Mesodermal cell (in vitro differentiated cells): ENCODE data around the gene MED27.

Source experiments
- H3K27ac ChIP-seq: 2 replicates; pipeline ENCODE4 v1.7.0; 2013; ENCODE audit warnings: mild to moderate bottlenecking, low read depth, low read length, moderate library complexity; ENCODE audit not compliant: severe bottlenecking
- H3K36me3 ChIP-seq: 2 replicates; pipeline ENCODE4 v1.7.1; 2013; ENCODE audit warnings: mild to moderate bottlenecking, low read length, moderate library complexity; ENCODE audit not compliant: control insufficient read depth, insufficient read depth
- H3K4me1 ChIP-seq: one replicate; pipeline ENCODE4 v1.7.1; 2013; ENCODE audit warnings: mild to moderate bottlenecking, low read length; ENCODE audit not compliant: insufficient read depth, control insufficient read depth, poor library complexity, severe bottlenecking
- H3K4me3 ChIP-seq: 2 replicates; pipeline ENCODE4 v1.7.0; 2013; ENCODE audit warnings: low read length, control low read depth, mild to moderate bottlenecking; ENCODE audit not compliant: insufficient read depth, poor library complexity, severe bottlenecking; ENCODE audit errors: extremely low read depth
- H3K9me3 ChIP-seq: 2 replicates; pipeline ENCODE4 v1.7.1; 2013; ENCODE audit warnings: mild to moderate bottlenecking, low read length, moderate library complexity; ENCODE audit not compliant: control insufficient read depth
- WGBS, 2 experiments: methylation state at CpG; one replicate each; pipeline ENCODE4 v1.1.5; 2013; ENCODE audit warnings: missing lambda C conversion rate in 2 of 2; ENCODE audit not compliant: insufficient coverage in 2 of 2; 5-methylcytosine and 5-hydroxymethylcytosine counted together

The MED27 gene

DNA sequence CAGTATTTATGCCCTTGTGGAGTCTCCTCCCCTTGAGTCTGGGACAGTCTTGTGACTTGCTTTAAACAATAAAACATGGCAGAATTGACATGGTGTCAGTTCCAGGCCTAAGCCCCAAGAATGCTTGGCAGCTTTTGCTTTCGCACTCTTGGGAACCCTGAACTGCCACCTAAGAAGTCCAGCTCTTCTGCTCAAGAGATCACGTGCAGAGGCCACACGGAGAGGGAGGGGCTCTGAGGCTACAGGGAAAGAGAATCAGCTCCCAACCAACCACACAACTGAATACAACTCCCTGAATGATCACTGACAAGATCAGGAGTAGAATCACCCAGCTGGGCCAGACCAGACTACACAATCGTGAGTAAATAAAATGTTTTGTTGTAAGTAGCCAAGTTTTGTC, 97.6 kb downstream of the MED27 start:
- H3K4me1 ChIP-seq: no peaks in the 10 kb centered on the region
- no peak overlapping the region for H3K4me3 ChIP-seq
- peaks cover 5% of the 10 kb centered on the region for H3K36me3 ChIP-seq
- H3K9me3 ChIP-seq: no peaks in the 10 kb centered on the region
- WGBS, 2 experiments: 92 to 100% methylated on average over 1 to 2 of the region's 4 CpGs
- no peak overlapping the region for H3K27ac ChIP-seq

DNA sequence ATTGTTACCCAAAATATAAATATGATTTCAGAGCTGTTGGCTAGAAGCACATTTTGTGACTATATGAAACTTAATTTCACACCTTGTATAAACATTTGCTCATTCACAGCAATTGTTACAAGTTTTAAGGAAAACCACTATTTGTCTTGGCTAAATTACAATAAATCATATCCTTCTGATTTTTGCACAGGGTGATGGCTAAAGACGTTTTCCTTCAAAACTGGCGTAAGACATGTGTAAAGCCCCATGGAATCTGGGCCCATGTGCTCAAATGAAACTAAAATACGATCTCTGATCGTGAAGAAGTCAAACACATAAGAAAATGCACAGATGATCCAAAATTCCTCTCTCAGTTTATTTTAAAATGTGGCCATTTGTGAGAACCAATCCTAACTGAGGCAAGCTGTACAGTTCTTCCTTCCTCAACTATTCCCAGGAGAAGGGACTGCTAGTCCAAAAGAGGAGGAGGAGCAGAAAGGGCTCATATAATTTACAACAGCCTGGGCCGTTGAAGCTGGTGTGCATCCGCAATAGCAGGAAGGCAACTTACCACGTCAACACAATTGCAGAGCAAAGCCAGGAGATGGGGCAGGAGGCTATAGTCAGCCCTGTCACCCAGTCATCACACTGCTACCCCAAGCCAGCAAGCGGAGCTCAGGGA, 98.4 kb downstream of the MED27 start:
- WGBS, 2 experiments: 82 to 98% methylated on average over 6 of the region's 8 CpGs

DNA sequence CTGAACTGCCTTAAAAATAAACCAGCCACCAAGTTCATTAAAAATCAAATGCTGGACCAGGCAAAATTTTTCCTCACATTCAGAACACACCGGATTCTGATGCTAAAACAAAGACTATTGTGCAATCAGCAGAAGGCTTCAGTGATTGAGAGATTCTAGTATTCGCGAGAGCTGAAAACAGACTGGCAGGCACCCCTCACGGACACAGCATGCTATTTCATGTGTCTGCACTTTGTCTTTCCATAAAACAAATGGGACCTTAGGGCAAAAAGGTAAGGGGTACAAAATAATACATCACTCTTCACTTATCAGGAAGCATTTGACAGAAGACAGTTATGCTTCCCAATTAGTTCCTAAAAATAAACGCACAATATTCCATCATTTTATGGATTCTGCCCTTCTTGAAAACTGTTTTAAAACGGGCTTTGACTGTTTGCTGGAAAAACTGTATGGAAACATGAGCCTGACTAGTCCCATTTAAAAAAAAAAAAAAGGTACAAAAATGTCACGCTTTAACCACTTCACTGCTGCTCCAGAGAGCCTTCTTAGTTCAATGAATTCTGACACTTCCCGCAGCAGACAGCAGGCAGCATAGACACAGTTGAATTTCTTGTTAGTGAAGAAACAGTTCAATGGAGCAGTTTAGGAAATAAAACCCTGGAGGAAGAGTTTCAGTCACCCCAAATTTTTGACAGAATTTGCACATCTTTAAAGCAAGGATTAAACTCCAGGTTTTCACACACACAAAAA, 99.2 kb downstream of the MED27 start:
- no peaks in the 10 kb centered on the region for H3K4me1 ChIP-seq
- peaks cover 5% of the 10 kb centered on the region for H3K36me3 ChIP-seq
- WGBS, 2 experiments: 92 to 97% methylated on average over 5 to 6 of the region's 8 CpGs
- H3K27ac ChIP-seq: no peak overlapping the region
- no peak overlapping the region for H3K4me3 ChIP-seq
- H3K9me3 ChIP-seq: no peaks in the 10 kb centered on the region

More for the DNA sequence above, 98.4 kb downstream of the MED27 start:
- H3K27ac ChIP-seq: no peak overlapping the region
- H3K4me1 ChIP-seq: no peaks in the 10 kb centered on the region
- peaks cover 5% of the 10 kb centered on the region for H3K36me3 ChIP-seq
- no peaks in the 10 kb centered on the region for H3K9me3 ChIP-seq
- H3K4me3 ChIP-seq: no peak overlapping the region

DNA sequence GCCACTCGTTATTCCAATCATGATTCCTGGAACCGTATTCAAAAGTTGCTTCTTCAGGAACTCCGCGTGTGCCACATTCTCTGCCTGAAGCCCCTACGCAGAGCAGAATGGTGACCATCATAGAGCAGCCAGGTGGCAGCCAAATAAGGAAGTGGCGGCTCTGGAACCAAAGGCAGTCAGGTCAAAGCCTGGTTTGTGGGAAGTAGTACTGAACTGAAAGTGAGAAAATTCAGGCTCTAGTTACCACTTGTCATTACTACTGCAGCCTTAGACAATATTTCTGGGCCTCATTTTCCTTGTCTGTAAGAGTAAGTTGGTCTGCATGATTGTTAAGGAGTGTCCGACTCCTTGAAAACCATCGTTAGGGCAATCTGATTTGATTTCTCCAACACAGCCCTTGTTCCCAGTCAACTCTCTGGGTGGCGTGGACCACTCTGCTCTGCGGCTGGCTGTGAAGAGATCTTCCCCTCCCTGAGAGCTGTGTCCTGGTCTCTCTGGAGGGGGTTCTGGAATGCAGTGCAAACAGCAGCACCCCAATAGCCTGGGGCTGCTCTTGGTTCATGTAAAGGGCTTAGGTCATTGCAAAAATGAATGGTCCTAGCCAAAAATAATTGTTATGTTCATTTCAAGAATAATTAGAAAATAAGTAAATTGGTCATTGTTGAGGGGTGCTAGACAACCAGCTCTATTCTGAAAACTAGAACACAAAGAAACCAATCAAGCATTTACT, 102.4 kb downstream of the MED27 start:
- Histone ChIP-seq H3K9me3 (no peaks in the 10 kb centered on the region), H3K36me3 (peaks cover 5% of the 10 kb centered on the region), H3K4me3 (no peak overlapping the region), H3K27ac (no peak overlapping the region), H3K4me1 (no peaks in the 10 kb centered on the region)
- 93 to 97% methylated on average over 6 to 8 of the region's 10 CpGs for WGBS, 2 experiments

DNA sequence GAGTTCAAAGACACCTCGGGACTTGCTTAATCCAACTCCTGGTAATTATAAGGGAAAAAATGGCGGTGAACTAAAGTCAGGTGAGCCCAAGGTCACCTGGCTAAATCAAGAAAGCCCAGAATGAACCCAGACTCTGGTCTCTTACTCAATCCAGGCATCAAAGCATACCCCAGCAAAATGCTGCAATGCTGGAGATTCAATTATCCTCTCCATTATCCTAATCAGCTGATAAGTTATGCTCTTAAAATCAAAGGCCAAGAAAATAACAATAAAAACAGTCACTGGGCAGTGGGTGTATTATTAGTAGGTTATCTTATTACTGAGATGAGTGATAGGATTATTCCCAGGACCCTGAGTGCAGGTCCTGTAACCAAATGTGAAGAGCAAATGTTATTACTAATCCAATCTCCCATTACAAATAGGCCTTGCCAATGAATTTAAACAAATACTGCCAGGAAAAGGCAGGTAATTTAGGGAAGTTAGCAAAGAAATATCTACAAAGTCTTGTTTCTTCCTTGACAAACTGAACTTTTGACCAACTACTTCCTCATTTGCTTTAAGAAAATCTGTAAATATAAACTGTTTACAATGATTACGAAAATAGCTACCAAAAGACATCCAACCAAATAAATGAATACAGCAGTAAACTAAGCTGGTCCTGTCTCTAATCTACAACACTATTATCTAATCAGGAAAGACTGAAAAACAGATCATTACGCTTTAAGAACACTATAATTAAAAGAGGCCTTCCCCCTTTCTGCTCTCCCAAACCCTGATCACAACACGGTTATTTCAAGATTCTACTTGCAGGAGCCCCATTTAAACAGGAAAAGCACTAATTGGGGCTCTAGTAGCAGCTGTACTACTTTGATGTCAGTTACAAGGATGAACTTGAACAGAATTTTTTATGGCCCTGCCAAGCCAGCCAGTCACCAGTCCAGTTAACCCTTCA, 103.2 kb downstream of the MED27 start:
- H3K27ac ChIP-seq: no peak overlapping the region
- 86 to 90% methylated on average over 3 to 4 of the region's 5 CpGs for WGBS, 2 experiments
- H3K36me3 ChIP-seq: peaks cover 5% of the 10 kb centered on the region
- no peaks in the 10 kb centered on the region for H3K9me3 ChIP-seq
- H3K4me1 ChIP-seq: no peaks in the 10 kb centered on the region
- no peak overlapping the region for H3K4me3 ChIP-seq

DNA sequence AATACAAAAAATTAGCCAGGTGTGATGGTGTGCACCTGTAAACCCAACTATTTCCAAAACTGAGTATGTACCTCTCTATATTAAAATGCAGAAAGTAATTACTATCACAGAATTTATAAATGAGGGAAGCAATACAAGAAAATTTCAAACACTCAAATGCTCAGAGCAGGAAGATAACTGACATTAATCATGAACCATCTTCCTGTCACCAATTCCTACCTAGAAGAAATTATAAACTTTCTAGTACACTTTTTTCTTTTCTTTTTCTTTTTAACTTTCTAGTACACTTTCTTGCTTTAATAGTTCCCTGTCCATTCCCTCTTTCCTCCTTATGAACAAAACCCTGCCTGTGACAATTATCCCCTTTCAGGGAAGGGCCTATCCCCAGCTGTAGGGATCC, 106.8 kb downstream of the MED27 start:
- H3K9me3 ChIP-seq: no peaks in the 10 kb centered on the region
- no peaks in the 10 kb centered on the region for H3K36me3 ChIP-seq
- H3K4me3 ChIP-seq: no peak overlapping the region
- no peak overlapping the region for H3K27ac ChIP-seq
- H3K4me1 ChIP-seq: no peaks in the 10 kb centered on the region

DNA sequence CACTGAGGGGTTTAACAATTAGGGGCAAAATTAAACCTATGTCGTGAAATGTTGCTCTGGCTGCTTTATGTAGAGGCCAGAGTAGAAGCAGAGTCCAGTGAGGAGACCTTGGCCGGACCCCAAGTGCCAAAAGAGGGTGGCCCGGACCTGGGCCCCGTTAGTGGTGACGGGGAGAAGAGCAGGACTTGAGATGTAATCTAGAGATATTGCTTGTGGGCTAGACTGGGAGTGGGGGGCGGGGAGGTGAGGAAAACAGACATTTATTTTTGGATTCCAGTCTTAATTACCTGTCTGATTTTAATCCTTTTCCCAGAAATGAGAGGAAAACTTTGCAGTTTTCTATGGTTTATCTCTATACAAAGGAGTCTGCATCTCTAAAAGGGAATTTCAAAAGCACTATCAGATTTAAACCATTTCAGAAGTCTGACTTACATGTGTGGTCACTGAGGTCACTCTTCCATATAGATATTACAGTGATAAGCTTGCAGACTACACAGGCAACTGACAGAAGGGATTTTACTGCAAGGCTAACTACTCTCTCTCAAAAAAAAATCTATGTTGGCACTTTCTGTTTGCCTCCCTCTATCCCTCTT, 108.1 kb downstream of the MED27 start:
- 89 to 95% methylated on average over 5 of the region's 6 CpGs for WGBS, 2 experiments

DNA sequence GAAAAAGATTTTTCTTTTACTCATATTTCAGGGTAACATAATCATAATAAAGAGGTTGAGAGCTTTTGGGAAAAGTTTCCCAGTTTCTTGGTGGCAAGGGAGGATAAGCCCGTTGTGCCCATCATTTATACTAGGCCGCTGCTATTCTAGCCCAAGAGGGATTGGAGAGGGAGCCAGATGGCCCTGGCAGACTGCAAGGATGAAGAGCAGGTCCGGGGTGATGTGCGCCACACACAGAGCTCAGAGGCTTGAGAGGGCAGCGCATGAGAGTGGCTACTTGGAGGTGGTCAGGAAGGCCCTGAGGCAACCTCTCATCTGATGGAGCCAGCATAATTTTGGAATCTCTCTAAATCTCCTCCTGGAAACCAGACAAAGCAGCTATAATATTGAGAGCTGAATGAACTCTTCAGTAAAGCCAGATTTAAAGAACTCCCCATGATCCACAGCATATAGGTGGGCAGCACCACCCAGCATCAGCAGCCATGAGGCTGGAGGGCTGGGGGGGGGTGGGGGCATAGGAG, 110.1 kb downstream of the MED27 start:
- H3K27ac ChIP-seq: no peak overlapping the region
- H3K4me3 ChIP-seq: no peak overlapping the region
- H3K4me1 ChIP-seq: no peaks in the 10 kb centered on the region
- H3K9me3 ChIP-seq: no peaks in the 10 kb centered on the region
- no peaks in the 10 kb centered on the region for H3K36me3 ChIP-seq
- 94 to 98% methylated on average over 4 to 5 of the region's 5 CpGs for whole genome bisulfite sequencing, 2 experiments

More for the DNA sequence above, 108.1 kb downstream of the MED27 start:
- no peaks in the 10 kb centered on the region for H3K36me3 ChIP-seq
- no peak overlapping the region for H3K4me3 ChIP-seq
- no peaks in the 10 kb centered on the region for H3K4me1 ChIP-seq
- H3K9me3 ChIP-seq: no peaks in the 10 kb centered on the region
- H3K27ac ChIP-seq: no peak overlapping the region

DNA sequence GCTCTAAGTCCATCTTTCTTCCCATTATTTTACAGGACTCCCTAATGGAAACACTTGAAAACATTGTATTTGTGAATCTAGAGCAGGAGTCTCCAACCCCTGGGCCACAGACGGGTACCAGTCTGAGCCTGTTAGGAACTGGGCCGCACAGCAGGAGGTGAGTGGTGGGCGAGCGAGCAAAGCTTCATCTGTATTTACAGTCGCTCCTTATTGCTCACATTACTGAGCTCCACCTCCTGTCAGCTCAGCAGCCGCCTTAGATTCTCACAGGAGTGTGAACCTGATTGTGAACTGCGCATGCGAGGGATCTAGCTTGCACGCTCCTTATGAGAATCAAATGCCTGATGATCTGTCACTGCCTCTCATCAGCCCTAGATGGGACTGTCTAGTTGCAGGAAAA, 111.0 kb downstream of the MED27 start:
- no peak overlapping the region for H3K27ac ChIP-seq
- no peaks in the 10 kb centered on the region for H3K9me3 ChIP-seq
- 82 to 86% methylated on average over 7 to 9 of the region's 9 CpGs for WGBS, 2 experiments
- H3K4me1 ChIP-seq: no peaks in the 10 kb centered on the region
- H3K4me3 ChIP-seq: no peak overlapping the region
- H3K36me3 ChIP-seq: peaks cover 3% of the 10 kb centered on the region

DNA sequence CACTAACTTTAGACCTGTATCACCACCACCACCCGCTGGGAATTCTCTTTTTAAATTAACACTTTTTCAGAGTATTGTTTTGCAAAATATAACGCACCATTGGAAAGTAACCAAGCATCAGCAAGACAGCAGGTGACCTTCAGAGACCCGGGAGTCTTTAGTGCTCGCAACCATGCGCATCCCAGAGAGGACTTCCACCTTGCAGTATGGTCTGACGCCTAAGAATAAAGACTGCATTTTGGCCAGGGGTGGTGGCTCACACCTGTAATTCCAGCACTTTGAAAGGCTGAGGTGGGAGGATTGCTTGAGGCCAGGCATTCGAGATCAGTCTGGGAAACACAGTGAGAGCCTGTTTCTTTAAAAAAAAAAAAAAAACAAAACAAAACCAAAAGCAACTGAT, 113.8 kb downstream of the MED27 start:
- Histone ChIP-seq H3K4me1 (peaks cover under 1% of the 10 kb centered on the region), H3K27ac (no peak overlapping the region), H3K4me3 (no peak overlapping the region), H3K36me3 (peaks cover 3% of the 10 kb centered on the region), H3K9me3 (no peaks in the 10 kb centered on the region)
- WGBS, 2 experiments: 49 to 51% methylated on average over 6 of the region's 7 CpGs
